T1000 (cell line): ENCODE measurements around the gene MRPL43.
"Not testable (repeated sequence)": the region's sequence is repeated elsewhere in the genome, so short reads cannot be mapped to it uniquely, and the experiment has no call there.

Experiments used
- DNase-seq: peaks from one replicate; lab custom pipeline; 2025; ENCODE audit warnings: mixed read lengths; lab: John Stamatoyannopoulos, UW

The MRPL43 gene

DNA sequence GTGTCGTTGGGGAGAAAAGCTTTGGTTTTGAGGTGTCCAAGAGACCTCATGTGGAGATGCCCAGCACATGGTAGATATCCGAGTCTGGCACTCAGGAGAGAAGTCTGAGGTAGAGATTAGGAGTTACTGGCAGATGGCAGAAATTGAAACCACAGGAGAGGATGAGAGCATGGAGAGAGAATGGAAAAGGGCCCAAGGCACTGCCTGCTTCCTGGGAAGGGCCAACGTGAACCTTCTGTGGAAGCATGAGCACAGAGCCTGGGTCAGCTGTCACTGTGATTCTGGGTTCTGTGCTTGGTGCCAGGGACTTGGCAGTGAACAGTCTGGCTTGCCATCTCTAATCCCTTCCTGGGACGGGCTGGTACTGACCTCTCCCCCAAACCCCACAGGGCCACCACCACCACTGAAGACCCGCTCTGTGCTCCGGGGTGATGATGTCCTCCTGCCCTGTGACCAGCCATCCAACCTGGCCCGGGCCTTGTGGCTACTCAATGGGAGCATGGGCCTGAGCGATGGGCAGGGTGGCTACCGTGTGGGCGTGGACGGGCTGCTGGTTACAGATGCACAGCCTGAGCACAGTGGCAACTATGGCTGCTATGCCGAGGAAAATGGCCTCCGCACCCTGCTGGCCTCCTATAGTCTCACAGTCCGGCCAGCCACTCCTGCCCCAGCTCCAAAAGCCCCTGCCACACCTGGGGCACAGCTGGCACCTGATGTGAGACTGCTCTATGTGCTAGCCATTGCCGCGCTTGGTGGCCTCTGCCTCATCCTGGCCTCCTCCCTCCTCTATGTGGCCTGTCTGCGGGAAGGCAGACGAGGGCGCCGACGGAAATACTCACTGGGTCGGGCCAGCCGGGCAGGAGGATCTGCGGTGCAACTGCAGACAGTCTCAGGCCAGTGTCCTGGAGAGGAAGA, 4.1 kb downstream of the MRPL43 start:
- DNase-seq, result no peak

DNA sequence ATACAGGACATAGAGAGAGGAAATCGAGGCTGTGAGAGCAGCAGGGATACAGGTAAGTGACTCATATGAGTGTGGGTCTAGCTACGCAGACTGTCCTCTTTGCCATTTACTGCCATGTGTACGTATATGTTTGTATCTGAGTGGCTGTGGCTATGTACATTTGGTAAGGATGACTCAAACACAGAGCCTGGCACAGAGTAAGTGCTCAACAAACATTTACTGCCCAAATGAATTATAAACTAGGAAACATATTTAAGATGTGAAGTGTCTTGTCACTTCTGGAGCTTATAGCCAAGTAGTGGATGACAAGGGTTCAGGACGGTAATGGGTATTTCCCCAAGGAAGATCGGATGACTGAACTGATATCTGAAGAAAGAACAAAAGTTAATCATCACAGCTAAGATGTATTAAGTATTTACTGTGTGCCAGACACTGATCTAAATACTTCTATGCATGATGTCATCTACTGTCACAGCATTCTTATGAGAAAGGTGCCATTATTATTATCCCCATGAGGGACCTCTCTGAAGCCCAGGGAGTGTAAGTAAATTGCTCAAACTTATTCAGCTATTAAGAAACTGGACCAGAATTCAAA, 6.0 kb downstream of the MRPL43 start:
- DNase-seq, result no peak

- no peak for DNase-seq
Measured at GRCh38 chr10:100980711-100981110, 6.6 kb downstream of the MRPL43 start.

GRCh38 chr10:100980311-100980710, 7.0 kb downstream of the MRPL43 start:
- DNase-seq, result no peak

GRCh38 chr10:100979791-100980272, 7.5 kb downstream of the MRPL43 start:
- no peak for DNase-seq

DNA sequence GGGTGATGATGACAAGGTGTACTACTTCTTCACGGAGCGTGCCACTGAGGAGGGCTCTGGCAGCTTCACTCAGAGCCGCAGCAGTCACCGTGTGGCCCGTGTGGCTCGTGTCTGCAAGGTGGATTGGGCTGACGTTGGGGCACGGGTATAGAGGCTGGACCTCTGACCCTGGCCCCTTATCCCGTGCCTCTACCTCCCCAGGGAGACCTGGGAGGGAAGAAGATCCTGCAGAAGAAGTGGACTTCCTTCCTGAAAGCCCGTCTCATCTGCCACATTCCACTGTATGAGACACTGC, 8.4 kb downstream of the MRPL43 start:
- DNase-seq, result no peak

- no peak for DNase-seq
Measured at GRCh38 chr10:100978121-100978900, 9.0 kb downstream of the MRPL43 start.

DNA sequence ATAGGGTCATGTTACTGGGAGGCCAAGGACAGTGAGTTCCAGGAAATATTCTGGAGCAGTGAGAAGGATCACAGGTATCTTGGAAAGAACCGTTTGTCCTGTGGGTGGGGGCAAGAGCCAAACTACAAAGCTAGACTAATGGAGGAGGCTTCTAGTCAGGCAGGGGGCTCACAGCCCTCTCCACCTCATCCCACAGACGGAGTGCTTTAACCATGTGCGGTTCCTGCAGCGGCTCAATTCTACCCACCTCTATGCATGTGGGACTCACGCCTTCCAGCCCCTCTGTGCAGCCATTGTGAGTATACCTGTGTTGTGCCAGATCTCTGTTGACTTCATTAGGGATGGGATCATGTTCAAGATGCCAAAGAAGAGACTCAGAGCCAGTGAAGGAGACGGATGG, 9.9 kb downstream of the MRPL43 start:
- DNase-seq, result no peak

- no peak for DNase-seq
Measured at GRCh38 chr10:100976906-100977305, 10.4 kb downstream of the MRPL43 start.

GRCh38 chr10:100975397-100975796, 11.9 kb downstream of the MRPL43 start:
- DNase-seq, result not testable (repeated sequence)

DNA sequence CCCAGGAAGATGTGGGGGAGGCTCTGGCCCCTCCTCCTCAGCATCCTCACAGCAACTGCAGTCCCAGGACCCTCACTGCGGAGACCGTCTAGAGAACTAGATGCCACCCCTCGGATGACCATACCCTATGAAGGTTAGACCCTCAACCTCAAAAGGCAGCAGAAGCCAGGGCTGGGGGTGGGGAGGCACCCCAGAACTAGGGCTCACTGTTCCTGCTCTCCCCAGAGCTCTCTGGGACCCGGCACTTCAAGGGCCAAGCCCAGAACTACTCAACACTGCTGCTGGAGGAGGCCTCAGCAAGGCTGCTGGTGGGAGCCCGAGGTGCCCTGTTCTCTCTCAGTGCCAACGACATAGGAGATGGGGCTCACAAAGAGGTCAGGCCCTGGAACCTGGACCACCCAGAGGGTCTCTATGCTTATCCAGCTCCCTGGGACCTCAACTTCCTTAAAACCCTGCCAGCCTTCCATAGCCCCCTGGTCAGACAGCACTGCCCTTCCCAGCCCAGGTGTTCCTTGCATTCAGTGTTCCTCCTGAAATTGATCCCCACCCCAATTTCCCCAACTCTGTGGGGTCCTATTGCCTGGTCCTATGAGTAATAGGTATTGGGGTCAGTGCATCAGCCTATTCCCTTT, 14.3 kb downstream of the MRPL43 start:
- DNase-seq, result no peak

DNA sequence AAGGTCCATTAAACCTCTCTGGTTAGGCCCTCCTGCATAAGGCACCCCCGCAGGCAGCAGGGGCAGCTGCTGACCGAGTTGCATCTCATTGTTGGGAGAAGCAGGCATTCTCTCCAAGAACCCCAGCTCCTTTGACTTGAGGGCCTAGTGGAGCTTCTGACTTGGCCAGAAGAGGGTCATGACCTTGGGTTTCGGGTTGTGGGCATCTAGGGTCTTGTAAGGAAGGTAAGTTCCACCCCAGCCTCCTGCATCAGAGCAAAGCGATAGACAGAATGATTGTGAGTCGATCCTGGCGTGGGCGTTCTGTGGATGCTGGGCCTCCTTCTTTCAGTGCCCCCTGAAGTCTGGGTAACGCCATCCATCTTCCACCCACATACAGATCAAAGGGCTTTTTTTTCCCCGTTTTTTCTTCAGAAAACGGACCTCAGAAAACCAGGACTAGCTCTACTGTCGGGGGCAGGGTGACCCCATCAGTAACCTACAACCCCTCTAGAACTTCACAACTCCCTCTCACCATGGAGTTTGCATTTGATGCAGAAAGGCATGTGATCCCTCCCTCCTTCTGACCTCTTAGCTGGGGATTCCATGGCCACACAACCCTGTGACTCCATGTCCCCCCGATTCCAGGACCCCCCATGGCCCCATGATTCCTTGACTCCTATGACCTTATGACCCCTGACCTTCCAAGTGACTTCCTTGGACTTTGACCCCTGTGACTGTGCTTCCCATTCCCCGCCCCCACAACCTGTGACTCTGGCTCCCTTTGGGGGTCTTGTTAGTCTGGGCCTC, 15.0 kb downstream of the MRPL43 start:
- DNase-seq, result no peak

DNA sequence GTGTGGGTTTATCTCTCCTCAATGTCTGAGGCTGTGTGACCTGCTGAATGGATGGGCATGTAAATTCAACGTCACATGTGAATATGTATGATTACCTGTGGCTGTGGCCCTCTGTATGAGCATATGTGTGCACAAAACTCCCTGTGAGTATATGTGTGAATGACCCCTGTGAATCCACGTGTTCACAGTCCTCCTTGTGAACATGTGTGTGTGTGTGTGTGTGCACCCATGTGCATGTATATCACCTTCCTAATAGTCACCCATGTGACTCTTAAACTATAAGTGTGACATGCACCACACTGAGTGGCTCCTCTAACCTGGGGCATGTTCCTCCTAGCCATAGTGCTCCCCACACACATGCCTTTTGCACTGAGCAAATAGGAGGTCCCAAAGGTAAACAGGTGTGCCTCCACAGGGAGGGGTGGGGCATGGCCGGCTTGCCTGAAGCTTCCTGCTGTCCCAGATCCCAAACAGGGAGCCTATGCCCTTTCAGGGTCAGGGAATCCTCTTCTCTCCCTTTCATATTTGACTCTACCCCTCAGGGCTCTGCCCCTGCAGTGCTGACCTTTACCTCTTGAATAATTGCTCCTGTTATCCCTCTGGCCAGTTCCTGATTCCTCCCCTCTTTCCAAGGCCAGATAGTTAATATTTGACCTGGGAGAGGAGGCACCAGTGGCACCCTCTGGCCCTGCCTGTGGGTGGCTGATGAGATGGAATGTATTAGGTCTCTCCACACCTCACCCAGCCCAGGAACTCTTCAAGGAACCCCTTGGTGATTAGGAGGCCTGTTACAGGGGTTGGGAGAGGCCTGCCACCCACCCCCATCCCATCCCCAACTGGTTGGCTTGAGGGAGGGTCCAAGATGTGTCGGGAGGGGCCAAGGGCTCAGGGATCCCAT, 16.1 kb downstream of the MRPL43 start:
- DNase-seq, result no peak

- no peak for DNase-seq
Measured at GRCh38 chr10:100970076-100970913, 17.0 kb downstream of the MRPL43 start.

DNA sequence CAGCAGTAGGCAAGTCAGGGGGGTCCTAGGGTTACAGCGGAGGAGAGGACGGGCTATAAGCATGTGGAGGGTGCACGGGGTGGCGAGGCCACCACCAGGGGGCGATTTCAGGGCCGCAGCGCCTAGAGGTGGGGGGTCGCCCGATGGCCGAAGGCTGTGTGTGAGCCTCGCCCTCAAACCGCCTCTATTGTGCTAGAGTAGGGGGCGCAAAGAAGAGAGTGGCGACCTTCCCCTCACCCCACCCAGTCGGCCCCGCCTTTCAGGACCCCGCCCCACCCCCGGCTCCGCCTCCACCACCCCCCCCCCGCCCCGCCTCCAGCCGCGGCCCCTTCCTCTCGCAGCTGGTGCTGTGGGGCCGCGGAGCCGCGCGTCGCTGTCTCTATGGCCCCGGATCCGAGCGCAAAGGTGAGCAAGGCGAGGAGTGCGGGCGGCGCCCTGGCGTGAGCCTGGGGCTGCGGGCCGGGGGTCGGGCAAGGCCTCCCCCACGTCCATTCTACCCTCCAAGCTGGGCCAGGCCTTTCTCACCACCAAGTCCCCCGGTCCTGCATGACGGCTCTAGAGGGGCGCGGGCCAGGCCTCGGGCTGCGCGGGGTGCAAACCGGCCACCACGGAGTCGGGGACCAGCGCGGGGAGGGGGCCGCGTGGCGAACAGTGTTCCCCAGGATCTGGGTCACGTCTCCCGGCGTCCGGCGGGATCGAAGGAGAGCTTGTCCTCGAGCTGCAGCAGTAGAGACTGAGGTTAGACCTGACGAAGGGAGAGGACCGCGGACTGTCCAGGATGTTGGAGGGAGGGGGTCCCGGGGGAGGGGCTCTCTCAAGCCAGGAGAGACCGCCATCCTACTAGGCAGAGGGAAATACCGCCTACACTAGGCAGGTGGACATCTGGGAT, 17.9 kb downstream of the MRPL43 start, which contains the start of gene SEMA4G:
Gene SEMA4G, plus strand, starts transcription at position 318 of the 889 bp plus-strand sequence. CDS start 3,409 bp downstream, outside the sequence.
- no peak for DNase-seq

GRCh38 chr10:100968863-100969186, 18.5 kb downstream of the MRPL43 start:
- no peak for DNase-seq

- DNase-seq, result no peak
Measured at GRCh38 chr10:100968062-100968736, 19.1 kb downstream of the MRPL43 start.

DNA sequence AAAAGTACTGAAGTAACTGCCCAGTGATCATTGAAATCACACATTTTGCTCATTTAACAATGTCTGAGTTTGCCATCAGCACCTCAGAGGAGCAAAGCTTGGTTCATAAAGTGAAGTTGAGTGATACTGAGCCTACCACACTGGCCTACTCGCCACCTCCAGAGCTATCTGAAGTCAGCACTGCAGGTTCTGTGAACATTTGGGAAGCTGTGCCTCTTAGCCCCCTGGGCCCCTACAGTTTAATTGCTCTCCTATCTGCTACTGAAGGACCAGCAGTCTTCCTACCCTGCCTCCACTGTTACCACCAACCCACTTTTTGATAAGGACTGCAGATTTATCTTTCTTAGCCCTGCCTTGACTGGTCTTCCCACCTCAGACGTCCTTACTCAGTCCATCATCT, 20.0 kb downstream of the MRPL43 start:
- no peak for DNase-seq
